IMR-90 (cell line): Measurements from ENCODE around the gene TRPM8. TPM values are rescaled to one million over a fixed set of nuclear protein-coding genes. Genes with fewer than 3 reads are reported as not detected.

ENCODE experiments used
- ATAC-seq: fragments of 200-7000 bp; cut with Tn5 transposase; 2 replicates; pipeline ENCODE4 v1.9.1; 2020; ENCODE audit warnings: low read depth, mild to moderate bottlenecking, moderate library complexity
- BruUV-seq: library from RNA; stranded (reverse); fragments of 400-500 nt; replicated peaks from 2 replicates; lab custom pipeline; 2021; lab: Mats Ljungman, UMichigan
- CTCF ChIA-PET: fragments of 300-600 bp; formaldehyde crosslinking; extraction: SDS; loops from one replicate; lab custom pipeline; 2021; ENCODE audit warnings: antibody characterized with exemption; lab: Yijun Ruan, JAX
- POLR2A ChIA-PET: fragments of 300-600 bp; sonication (Branson Sonifier 250); formaldehyde crosslinking; loops from one replicate; lab custom pipeline; 2022; ENCODE audit warnings: antibody characterized with exemption; ENCODE audit not compliant: unreplicated experiment; lab: Charles Lee
- DNase-seq: peaks from one replicate; pipeline ENCODE4 v3.0.0; 2013
- H2AFZ ChIP-seq: replicated peaks from 2 replicates; pipeline ENCODE3; 2013; ENCODE audit warnings: low read length, mild to moderate bottlenecking; ENCODE audit not compliant: poor library complexity
- H2AK5ac ChIP-seq: 2 replicates; pipeline ENCODE4 v1.6.1; 2013; ENCODE audit warnings: low read depth, low read length, inconsistent platforms
- H2AK9ac ChIP-seq: replicated peaks from 2 replicates; pipeline ENCODE3; 2013; ENCODE audit warnings: mild to moderate bottlenecking, low read depth, low read length, moderate library complexity; ENCODE audit not compliant: poor library complexity
- H2BK120ac ChIP-seq: 2 replicates; pipeline ENCODE4 v1.6.1; 2013; ENCODE audit warnings: low read depth, low read length, inconsistent platforms
- H2BK15ac ChIP-seq: 3 replicates; pipeline ENCODE4 v1.6.1; 2013; ENCODE audit warnings: low read depth, low read length, inconsistent platforms
- H2BK20ac ChIP-seq: 2 replicates; pipeline ENCODE4 v1.6.1; 2013; ENCODE audit warnings: low read depth, mild to moderate bottlenecking, inconsistent platforms, low read length, moderate library complexity
- H2BK5ac ChIP-seq: 2 replicates; pipeline ENCODE4 v1.6.1; 2013; ENCODE audit warnings: mild to moderate bottlenecking, low read depth, low read length, inconsistent platforms; ENCODE audit not compliant: poor library complexity, severe bottlenecking
- H3K14ac ChIP-seq: replicated peaks from 2 replicates; pipeline ENCODE4 v1.6.1; 2013; ENCODE audit warnings: low read depth, low read length, inconsistent platforms
- H3K18ac ChIP-seq: 2 replicates; pipeline ENCODE4 v1.6.1; 2013; ENCODE audit warnings: low read depth, low read length, control low read depth
- H3K23ac ChIP-seq: 2 replicates; pipeline ENCODE4 v1.6.1; 2013; ENCODE audit warnings: low read depth, low read length, inconsistent platforms
- H3K27ac ChIP-seq: 2 replicates; pipeline ENCODE4 v1.5.1; 2013; ENCODE audit warnings: mild to moderate bottlenecking, control low read depth, low read length; ENCODE audit not compliant: insufficient read depth
- H3K27me3 ChIP-seq: 2 replicates; pipeline ENCODE4 v1.6.1; 2013; ENCODE audit warnings: low read length; ENCODE audit not compliant: control insufficient read depth, insufficient read depth
- H3K36me3 ChIP-seq: 2 replicates; pipeline ENCODE4 v1.6.1; 2013; ENCODE audit warnings: low read length, mixed read lengths; ENCODE audit not compliant: control insufficient read depth, insufficient read depth
- H3K4ac ChIP-seq: 2 replicates; pipeline ENCODE4 v1.6.1; 2013; ENCODE audit warnings: low read depth, low read length, inconsistent platforms
- H3K4me1 ChIP-seq: 2 replicates; pipeline ENCODE4 v1.6.1; 2013; ENCODE audit warnings: low read length, mixed read lengths; ENCODE audit not compliant: control insufficient read depth, insufficient read depth
- H3K4me2 ChIP-seq: 2 replicates; pipeline ENCODE4 v1.6.1; 2013; ENCODE audit warnings: low read depth, mild to moderate bottlenecking, control low read depth, low read length, moderate library complexity
- H3K4me3 ChIP-seq: 2 replicates; pipeline ENCODE4 v1.5.1; 2013; ENCODE audit warnings: low read depth, mild to moderate bottlenecking, control low read depth, low read length, moderate library complexity; ENCODE audit not compliant: insufficient read depth
- H3K56ac ChIP-seq: 2 replicates; pipeline ENCODE4 v1.6.1; 2013; ENCODE audit warnings: low read length, inconsistent platforms; ENCODE audit not compliant: insufficient read depth; ENCODE audit errors: extremely low read depth
- H3K79me1 ChIP-seq, 2 experiments: 2 replicates each; pipeline ENCODE4 v1.6.1; 2013; ENCODE audit warnings: low read length in 2 of 2, inconsistent platforms in 1 of 2, low read depth in 1 of 2
- H3K9ac ChIP-seq: 2 replicates; pipeline ENCODE4 v1.6.1; 2013; ENCODE audit warnings: low read depth, low read length, control low read depth
- H3K9me1 ChIP-seq: 2 replicates; pipeline ENCODE4 v1.6.1; 2013; ENCODE audit warnings: low read length, inconsistent platforms; ENCODE audit not compliant: insufficient read depth
- H3K9me3 ChIP-seq: 2 replicates; pipeline ENCODE4 v1.6.1; 2013; ENCODE audit warnings: low read length; ENCODE audit not compliant: control insufficient read depth, insufficient read depth
- H4K20me1 ChIP-seq: 2 replicates; pipeline ENCODE4 v1.6.1; 2013; ENCODE audit warnings: low read length, inconsistent platforms; ENCODE audit not compliant: insufficient read depth
- H4K5ac ChIP-seq: 2 replicates; pipeline ENCODE4 v1.6.1; 2013; ENCODE audit warnings: mild to moderate bottlenecking, low read depth, low read length, control low read depth
- H4K8ac ChIP-seq, 2 experiments: 2 replicates each; pipeline ENCODE4 v1.6.1; 2013; ENCODE audit warnings: low read depth in 2 of 2, low read length in 2 of 2, control low read depth in 1 of 2, inconsistent platforms in 1 of 2
- H4K91ac ChIP-seq: 2 replicates; pipeline ENCODE4 v1.6.1; 2013; ENCODE audit warnings: low read depth, low read length, inconsistent platforms; ENCODE audit not compliant: insufficient read depth
- BHLHE40 ChIP-seq: fragments of 150-350 bp; IDR thresholded peaks from 2 replicates; pipeline ENCODE4 v1.6.1; 2016; ENCODE audit warnings: mild to moderate bottlenecking, low read depth, low read length
- CEBPB ChIP-seq: IDR thresholded peaks from 2 replicates; pipeline ENCODE4 v1.6.1; 2012; ENCODE audit warnings: low read depth, low read length, improper control_type of control experiment
- CHD1 ChIP-seq: IDR thresholded peaks from 2 replicates; pipeline ENCODE4 v1.6.1; 2012; ENCODE audit warnings: low read depth, low read length, improper control_type of control experiment
- CTCF ChIP-seq: conservative IDR thresholded peaks from 2 replicates; pipeline ENCODE4 v1.5.1; 2012; ENCODE audit warnings: mild to moderate bottlenecking, low read depth, low read length, improper control_type of control experiment
- FOS ChIP-seq: fragments of 150-350 bp; IDR thresholded peaks from 2 replicates; pipeline ENCODE4 v1.6.1; 2016; ENCODE audit warnings: low read depth, low read length
- MAFK ChIP-seq: IDR thresholded peaks from 2 replicates; pipeline ENCODE4 v1.6.1; 2012; ENCODE audit warnings: low read depth, low read length, improper control_type of control experiment
- MAZ ChIP-seq: IDR thresholded peaks from 2 replicates; pipeline ENCODE4 v1.6.1; 2012; ENCODE audit warnings: low read depth, mild to moderate bottlenecking, low read length, improper control_type of control experiment, moderate library complexity, borderline replicate concordance
- MXI1 ChIP-seq: IDR thresholded peaks from 2 replicates; pipeline ENCODE4 v1.6.1; 2012; ENCODE audit warnings: low read depth, mild to moderate bottlenecking, low read length, moderate library complexity, borderline replicate concordance
- NFE2L2 ChIP-seq: fragments of 150-350 bp; IDR thresholded peaks from 2 replicates; pipeline ENCODE4 v1.6.1; 2016; ENCODE audit warnings: low read depth, mild to moderate bottlenecking, low read length
- POLR2A ChIP-seq: IDR thresholded peaks from 2 replicates; pipeline ENCODE4 v1.6.1; 2012; ENCODE audit warnings: mild to moderate bottlenecking, low read depth, low read length
- RAD21 ChIP-seq: IDR thresholded peaks from 2 replicates; pipeline ENCODE4 v1.6.1; 2012; ENCODE audit warnings: low read length, improper control_type of control experiment
- RCOR1 ChIP-seq: IDR thresholded peaks from 2 replicates; pipeline ENCODE4 v1.6.1; 2012; ENCODE audit warnings: mild to moderate bottlenecking, low read length, improper control_type of control experiment; ENCODE audit not compliant: insufficient replicate concordance
- RFX5 ChIP-seq: IDR thresholded peaks from 2 replicates; pipeline ENCODE4 v1.8.0; 2012; ENCODE audit warnings: low read depth, mild to moderate bottlenecking, low read length, moderate library complexity
- SMC3 ChIP-seq: fragments of 150-350 bp; IDR thresholded peaks from 2 replicates; pipeline ENCODE4 v1.6.1; 2016; ENCODE audit warnings: low read depth, mild to moderate bottlenecking, antibody characterized with exemption, low read length, moderate library complexity
- USF2 ChIP-seq: fragments of 150-350 bp; IDR thresholded peaks from 2 replicates; pipeline ENCODE4 v1.6.1; 2017; ENCODE audit warnings: mild to moderate bottlenecking, antibody characterized with exemption, low read length, low read depth
- WGBS, 2 experiments: methylation state at CpG; one replicate each; pipeline versions ENCODE4 v1.1.5 to v1.1.7; 2013; ENCODE audit warnings: missing lambda C conversion rate in 2 of 2; ENCODE audit not compliant: insufficient read length in 1 of 2; ENCODE audit errors: extremely low coverage in 2 of 2; 5-methylcytosine and 5-hydroxymethylcytosine counted together
- dilution Hi-C: fragments of 300-500 bp; cut with HindIII; formaldehyde crosslinking; loops from one replicate; pipeline ENCODE4 v1.14.3; 2018; ENCODE audit warnings: low sequenced_read_pairs; ENCODE audit not compliant: unreplicated experiment
- in situ Hi-C: fragments of 300-500 bp; cut with MboI; formaldehyde crosslinking; loops from 3 replicates; pipeline ENCODE4 v1.14.3; 2019; ENCODE audit warnings: low sequenced_read_pairs, inconsistent platforms, mixed read lengths
- intact Hi-C: fragments of 100-400 bp; cut with micrococcal nuclease; formaldehyde crosslinking; loops from 2 replicates; pipeline ENCODE4 v1.10.0; 2022
- polyA plus RNA-seq, 3 experiments: library from polyadenylated mRNA; depleted of rRNA; stranded (reverse); fragments of >200 nt; gene quantifications; 2 replicates each; pipeline ENCODE4 v1.2.3, GENCODE V29; 2012; ENCODE audit warnings: low replicate concordance in 1 of 3
- total RNA-seq: library from RNA; depleted of rRNA; stranded (reverse); fragments of >200 nt; gene quantifications from 2 replicates; pipeline ENCODE4 v1.2.3, GENCODE V29; 2012
- TF ChIP-seq, protein P1 (sequence below): fragments of 150-350 bp; IDR thresholded peaks from 2 replicates; pipeline ENCODE4 v1.6.1; 2016; ENCODE audit warnings: low read depth, mild to moderate bottlenecking, low read length, moderate library complexity, borderline replicate concordance

Gene TRPM8
- total and polyA plus RNA-seq, 2 of the 4 experiments (the other 2 are of a cell fraction), result not detected

DNA sequence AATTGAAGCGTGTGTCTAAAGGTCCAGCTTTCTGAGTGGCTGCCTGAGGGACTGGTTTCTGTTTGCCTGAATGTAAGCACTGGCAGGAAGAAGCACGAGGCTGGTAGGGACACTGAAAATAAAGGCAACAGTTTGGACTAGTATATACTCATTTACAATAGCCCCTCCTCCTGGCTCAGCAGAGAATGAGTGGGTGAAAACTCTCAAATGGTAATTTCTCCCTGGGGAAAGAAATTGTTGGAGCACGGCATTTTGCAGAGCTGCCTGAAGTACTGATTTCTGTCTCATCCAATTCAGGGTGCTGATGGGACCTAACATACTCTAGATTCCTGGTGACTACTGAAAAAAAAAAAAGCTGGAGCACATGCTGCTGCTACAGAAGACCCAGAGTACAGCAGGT lies 116.0 kb downstream of the TRPM8 start:
- no peak overlapping the region for H3K9ac ChIP-seq
- dilution Hi-C loops, result no loop called here
- in situ Hi-C loops, result no loop called here
- peaks cover 4% of the 10 kb centered on the region for H3K9me3 ChIP-seq
- ChIA-PET POLR2A (no interaction called here), CTCF (no interaction called here)
- peaks cover 6% of the 10 kb centered on the region for H3K4me1 ChIP-seq
- no peaks in the 10 kb centered on the region for H3K79me1 ChIP-seq
- no peak overlapping the region for H3K27ac ChIP-seq
- H3K4me3 ChIP-seq, result no peak overlapping the region
- no peak overlapping the region for H3K4me2 ChIP-seq
- H2AFZ ChIP-seq, result no peak overlapping the region
- no peaks in the 10 kb centered on the region for H3K9me1 ChIP-seq
- peak overlapping the region; percentile 66; the same call in 1 of the 2 replicates for H2BK120ac ChIP-seq
- peaks cover 2% of the 10 kb centered on the region; the same call in 1 of the 2 replicates for H3K27me3 ChIP-seq
- H3K23ac ChIP-seq, result no peak overlapping the region
- WGBS, 2 experiments, result no CpG with 5 or more reads among the region's 3 CpGs
- no peak overlapping the region for H3K14ac ChIP-seq
- no peak overlapping the region for H4K5ac ChIP-seq
- H3K56ac ChIP-seq, result no peak overlapping the region
- H3K18ac ChIP-seq, result no peak overlapping the region
- H2AK5ac ChIP-seq, result peak overlapping the region; percentile 29
- BruUV-seq, result no TSS peak
- no peaks in the 10 kb centered on the region; the same call in 1 of the 2 replicates for H4K20me1 ChIP-seq
- H4K91ac ChIP-seq, result no peak overlapping the region
- H2BK20ac ChIP-seq, result no peak overlapping the region
- H3K4ac ChIP-seq, result peak overlapping the region; percentile 48
- peak overlapping the region in 1 of 2 experiments; percentile 28; a peak in 1 of 4 replicates for H4K8ac ChIP-seq
- ATAC-seq, result peak; percentile 18; the same call in 1 of the 2 replicates
- intact Hi-C loops, result no loop called here
- no peak overlapping the region for H2BK5ac ChIP-seq
- H3K36me3 ChIP-seq, result no peaks in the 10 kb centered on the region
- peak; percentile 12 for DNase-seq
- no peak for TF ChIP-seq MXI1
- no peak for TF ChIP-seq CEBPB
- TF ChIP-seq BHLHE40, result no peak
- no peak for TF ChIP-seq FOS
- TF ChIP-seq CHD1, result no peak
- no peak for TF ChIP-seq POLR2A
- TF ChIP-seq RFX5, result no peak
- no peak for TF ChIP-seq USF2
- TF ChIP-seq MAFK, result no peak
- no peak for TF ChIP-seq RCOR1
- no peak for TF ChIP-seq MAZ
- no peak for TF ChIP-seq RAD21
- TF ChIP-seq SMC3, result no peak
- TF ChIP-seq CTCF, result no peak
- no peak for TF ChIP-seq NFE2L2
- TF ChIP-seq, protein P1, sequence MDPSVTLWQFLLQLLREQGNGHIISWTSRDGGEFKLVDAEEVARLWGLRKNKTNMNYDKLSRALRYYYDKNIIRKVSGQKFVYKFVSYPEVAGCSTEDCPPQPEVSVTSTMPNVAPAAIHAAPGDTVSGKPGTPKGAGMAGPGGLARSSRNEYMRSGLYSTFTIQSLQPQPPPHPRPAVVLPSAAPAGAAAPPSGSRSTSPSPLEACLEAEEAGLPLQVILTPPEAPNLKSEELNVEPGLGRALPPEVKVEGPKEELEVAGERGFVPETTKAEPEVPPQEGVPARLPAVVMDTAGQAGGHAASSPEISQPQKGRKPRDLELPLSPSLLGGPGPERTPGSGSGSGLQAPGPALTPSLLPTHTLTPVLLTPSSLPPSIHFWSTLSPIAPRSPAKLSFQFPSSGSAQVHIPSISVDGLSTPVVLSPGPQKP, result no peak
- H2BK15ac ChIP-seq, result 0 out of 3 replicates have a peak overlapping the region, but pooled peaks have one; percentile 11
- H2AK9ac ChIP-seq, result no peak overlapping the region
